ENCODE data around the gene CNOT6.

DNA sequence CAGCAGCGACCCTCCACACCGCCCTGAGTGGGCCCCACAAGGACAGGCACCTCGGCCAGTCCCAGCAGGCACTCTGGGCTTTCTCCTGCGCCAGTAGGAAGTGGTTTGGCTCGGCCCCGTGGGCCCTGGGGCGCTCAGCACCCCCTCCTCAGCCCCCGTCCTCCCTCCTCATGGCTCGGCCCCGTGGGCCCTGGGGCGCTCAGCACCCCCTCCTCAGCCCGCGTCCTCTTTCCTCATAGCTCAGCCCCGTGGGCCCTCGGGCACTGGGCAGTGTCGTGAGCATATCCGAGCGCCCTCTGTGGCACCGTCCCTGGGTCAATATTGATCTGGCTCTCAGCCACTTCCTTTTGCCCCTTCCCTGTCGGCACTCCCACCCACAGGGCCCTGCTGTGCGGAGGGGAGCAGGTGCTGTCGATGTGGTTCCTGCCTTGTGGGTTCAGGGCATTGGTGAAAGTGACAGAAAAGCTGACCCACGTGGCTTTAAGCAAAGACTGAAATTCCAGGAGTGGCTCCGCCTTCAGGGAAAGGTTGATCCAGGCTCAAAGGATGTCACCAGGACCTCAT is 102.6 kb downstream of the CNOT6 start:
- no peak for TF ChIP-seq FOXA1 (IDR thresholded peaks at IDR 0.05)
- no peak for TF ChIP-seq CTCF (IDR thresholded peaks at IDR 0.05; ENCODE audit: low read depth, low read length, missing input control)
- TF ChIP-seq HNF4G (IDR thresholded peaks at IDR 0.05) = no peak
- TF ChIP-seq, protein P1, sequence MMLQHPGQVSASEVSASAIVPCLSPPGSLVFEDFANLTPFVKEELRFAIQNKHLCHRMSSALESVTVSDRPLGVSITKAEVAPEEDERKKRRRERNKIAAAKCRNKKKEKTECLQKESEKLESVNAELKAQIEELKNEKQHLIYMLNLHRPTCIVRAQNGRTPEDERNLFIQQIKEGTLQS (IDR thresholded peaks at IDR 0.05) = no peak
- TF ChIP-seq YY1 (IDR thresholded peaks at IDR 0.05) = no peak
- TF ChIP-seq JUND (IDR thresholded peaks at IDR 0.05) = no peak
